ENCODE results near the gene ATP8A2.

DNA sequence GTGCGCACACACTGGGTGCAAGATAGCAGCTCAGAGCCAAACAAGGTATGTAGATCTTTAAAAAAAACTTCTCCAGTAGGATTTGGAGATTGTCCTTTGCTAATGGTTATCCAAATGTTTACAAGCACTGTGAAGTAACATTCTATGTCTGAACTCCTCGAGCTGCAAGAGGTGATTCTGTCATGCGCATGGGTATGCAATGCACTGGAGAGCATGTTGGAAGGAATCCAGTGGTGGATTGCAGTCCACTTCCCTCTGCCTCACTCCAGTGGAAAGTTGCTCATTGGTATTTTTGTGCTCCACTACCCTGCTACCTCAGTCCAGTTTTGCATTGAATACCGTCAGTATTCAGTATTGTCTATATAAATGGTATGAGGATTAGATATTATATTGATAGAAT lies 132.1 kb downstream of the ATP8A2 start:
- TF ChIP-seq, protein P1, sequence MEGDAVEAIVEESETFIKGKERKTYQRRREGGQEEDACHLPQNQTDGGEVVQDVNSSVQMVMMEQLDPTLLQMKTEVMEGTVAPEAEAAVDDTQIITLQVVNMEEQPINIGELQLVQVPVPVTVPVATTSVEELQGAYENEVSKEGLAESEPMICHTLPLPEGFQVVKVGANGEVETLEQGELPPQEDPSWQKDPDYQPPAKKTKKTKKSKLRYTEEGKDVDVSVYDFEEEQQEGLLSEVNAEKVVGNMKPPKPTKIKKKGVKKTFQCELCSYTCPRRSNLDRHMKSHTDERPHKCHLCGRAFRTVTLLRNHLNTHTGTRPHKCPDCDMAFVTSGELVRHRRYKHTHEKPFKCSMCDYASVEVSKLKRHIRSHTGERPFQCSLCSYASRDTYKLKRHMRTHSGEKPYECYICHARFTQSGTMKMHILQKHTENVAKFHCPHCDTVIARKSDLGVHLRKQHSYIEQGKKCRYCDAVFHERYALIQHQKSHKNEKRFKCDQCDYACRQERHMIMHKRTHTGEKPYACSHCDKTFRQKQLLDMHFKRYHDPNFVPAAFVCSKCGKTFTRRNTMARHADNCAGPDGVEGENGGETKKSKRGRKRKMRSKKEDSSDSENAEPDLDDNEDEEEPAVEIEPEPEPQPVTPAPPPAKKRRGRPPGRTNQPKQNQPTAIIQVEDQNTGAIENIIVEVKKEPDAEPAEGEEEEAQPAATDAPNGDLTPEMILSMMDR (IDR thresholded peaks at IDR 0.05): no peak
- TF ChIP-seq POLR2A (IDR thresholded peaks at IDR 0.05): no peak
